Glutamatergic neuron (in vitro differentiated cells): ENCODE measurements around the gene CLDN3. TPM values are rescaled to one million over a fixed set of nuclear protein-coding genes. Genes with fewer than 3 reads are reported as not detected.
A peak's percentile ranks its signal among the peaks of the same experiment; 100 is the strongest.
"Not testable (repeated sequence)": the region's sequence is repeated elsewhere in the genome, so short reads cannot be mapped to it uniquely, and the experiment has no call there.

ENCODE experiments used
- DNase-seq: peaks from one replicate; pipeline ENCODE4 v3.0.0; 2022
- H3K27ac Mint-ChIP-seq: one replicate; pipeline ENCODE4 v1.8.0; 2020; ENCODE audit warnings: mild to moderate bottlenecking, mixed read lengths, inconsistent platforms; ENCODE audit not compliant: unreplicated experiment
- H3K27me3 Mint-ChIP-seq: one replicate; pipeline ENCODE4 v1.8.0; 2020; ENCODE audit warnings: mild to moderate bottlenecking, moderate library complexity, mixed read lengths, inconsistent platforms; ENCODE audit not compliant: unreplicated experiment
- H3K36me3 Mint-ChIP-seq: one replicate; pipeline ENCODE4 v1.8.0; 2020; ENCODE audit warnings: mild to moderate bottlenecking, mixed read lengths, inconsistent platforms; ENCODE audit not compliant: unreplicated experiment
- H3K4me1 Mint-ChIP-seq: one replicate; pipeline ENCODE4 v1.8.0; 2020; ENCODE audit warnings: mild to moderate bottlenecking, low read depth, mixed read lengths, inconsistent platforms; ENCODE audit not compliant: unreplicated experiment
- H3K4me3 Mint-ChIP-seq: one replicate; pipeline ENCODE4 v1.8.0; 2020; ENCODE audit warnings: mild to moderate bottlenecking, mixed read lengths, inconsistent platforms; ENCODE audit not compliant: unreplicated experiment
- H3K9me3 Mint-ChIP-seq: one replicate; pipeline ENCODE4 v1.8.0; 2020; ENCODE audit warnings: mild to moderate bottlenecking, moderate library complexity, mixed read lengths, inconsistent platforms; ENCODE audit not compliant: unreplicated experiment
- total RNA-seq: library from RNA; stranded (reverse); fragmentation: NEBNext Ultra II Directional; extraction: Animal tissue kit (Norgen Biotek cat#: 25700); gene quantifications from one replicate; pipeline ENCODE4 v1.2.1, GENCODE V29; 2021; ENCODE audit not compliant: unreplicated experiment
- TF ChIP-seq, protein P1 (sequence below): fragments of 200-600 bp; sonication (generic); IDR thresholded peaks from one replicate; pipeline ENCODE4 v1.5.0; 2021; ENCODE audit not compliant: partially characterized antibody, unreplicated experiment

The CLDN3 gene
- total RNA-seq, 1 donor from 2014 or later = not detected

DNA sequence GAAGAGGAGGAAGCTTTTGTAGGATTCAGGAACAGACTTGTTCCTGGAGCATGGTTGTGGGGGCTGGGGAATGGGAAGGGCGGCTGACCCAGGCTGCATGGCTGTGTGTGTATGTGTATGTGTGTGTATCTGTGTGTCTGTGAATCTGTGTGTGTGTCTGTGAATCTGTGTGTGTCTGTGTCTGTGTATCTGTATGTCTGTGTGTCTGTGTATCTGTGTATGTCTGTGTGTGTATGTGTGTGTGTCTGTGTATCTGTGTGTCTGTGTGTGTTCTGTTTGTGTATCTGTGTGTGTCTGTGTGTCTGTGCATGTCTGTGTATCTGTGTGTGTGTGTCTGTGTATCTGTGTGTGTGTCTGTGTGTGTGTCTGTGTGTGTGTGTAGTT, 44.0 kb downstream of the CLDN3 start:
- no peaks in the 10 kb centered on the region for H3K4me1 Mint-ChIP-seq
- H3K4me3 Mint-ChIP-seq = no peak overlapping the region
- H3K27ac Mint-ChIP-seq = no peak overlapping the region
- DNase-seq = no peak
- no peaks in the 10 kb centered on the region for H3K9me3 Mint-ChIP-seq
- H3K36me3 Mint-ChIP-seq = no peaks in the 10 kb centered on the region
- TF ChIP-seq, protein P1, sequence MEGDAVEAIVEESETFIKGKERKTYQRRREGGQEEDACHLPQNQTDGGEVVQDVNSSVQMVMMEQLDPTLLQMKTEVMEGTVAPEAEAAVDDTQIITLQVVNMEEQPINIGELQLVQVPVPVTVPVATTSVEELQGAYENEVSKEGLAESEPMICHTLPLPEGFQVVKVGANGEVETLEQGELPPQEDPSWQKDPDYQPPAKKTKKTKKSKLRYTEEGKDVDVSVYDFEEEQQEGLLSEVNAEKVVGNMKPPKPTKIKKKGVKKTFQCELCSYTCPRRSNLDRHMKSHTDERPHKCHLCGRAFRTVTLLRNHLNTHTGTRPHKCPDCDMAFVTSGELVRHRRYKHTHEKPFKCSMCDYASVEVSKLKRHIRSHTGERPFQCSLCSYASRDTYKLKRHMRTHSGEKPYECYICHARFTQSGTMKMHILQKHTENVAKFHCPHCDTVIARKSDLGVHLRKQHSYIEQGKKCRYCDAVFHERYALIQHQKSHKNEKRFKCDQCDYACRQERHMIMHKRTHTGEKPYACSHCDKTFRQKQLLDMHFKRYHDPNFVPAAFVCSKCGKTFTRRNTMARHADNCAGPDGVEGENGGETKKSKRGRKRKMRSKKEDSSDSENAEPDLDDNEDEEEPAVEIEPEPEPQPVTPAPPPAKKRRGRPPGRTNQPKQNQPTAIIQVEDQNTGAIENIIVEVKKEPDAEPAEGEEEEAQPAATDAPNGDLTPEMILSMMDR = no peak
- H3K27me3 Mint-ChIP-seq = peaks cover 1% of the 10 kb centered on the region

DNA sequence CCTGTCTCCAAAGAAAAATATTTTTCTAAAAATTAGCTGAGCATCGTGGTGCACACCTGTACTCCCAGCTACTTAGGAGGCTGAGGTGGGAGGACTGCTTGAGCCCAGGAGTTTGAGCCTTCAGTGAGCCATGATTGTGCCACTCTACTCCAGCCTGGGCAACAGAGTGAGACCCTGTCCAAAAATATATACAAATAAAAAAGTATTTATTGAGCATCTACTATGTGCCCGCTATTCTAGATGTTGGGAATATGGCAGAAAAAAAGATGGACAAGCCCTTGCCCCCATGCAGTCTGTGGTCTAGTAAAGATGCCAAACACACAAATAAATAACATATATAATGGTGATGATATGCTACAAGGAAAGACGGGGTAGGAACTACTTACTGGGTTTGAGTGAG, 46.3 kb downstream of the CLDN3 start:
- peaks cover 4% of the 10 kb centered on the region for H3K9me3 Mint-ChIP-seq
- TF ChIP-seq, protein P1 = no peak
- DNase-seq = no peak
- H3K4me3 Mint-ChIP-seq = no peak overlapping the region
- no peak overlapping the region for H3K27ac Mint-ChIP-seq
- no peaks in the 10 kb centered on the region for H3K4me1 Mint-ChIP-seq
- H3K27me3 Mint-ChIP-seq = peaks cover 6% of the 10 kb centered on the region
- H3K36me3 Mint-ChIP-seq = no peaks in the 10 kb centered on the region

DNA sequence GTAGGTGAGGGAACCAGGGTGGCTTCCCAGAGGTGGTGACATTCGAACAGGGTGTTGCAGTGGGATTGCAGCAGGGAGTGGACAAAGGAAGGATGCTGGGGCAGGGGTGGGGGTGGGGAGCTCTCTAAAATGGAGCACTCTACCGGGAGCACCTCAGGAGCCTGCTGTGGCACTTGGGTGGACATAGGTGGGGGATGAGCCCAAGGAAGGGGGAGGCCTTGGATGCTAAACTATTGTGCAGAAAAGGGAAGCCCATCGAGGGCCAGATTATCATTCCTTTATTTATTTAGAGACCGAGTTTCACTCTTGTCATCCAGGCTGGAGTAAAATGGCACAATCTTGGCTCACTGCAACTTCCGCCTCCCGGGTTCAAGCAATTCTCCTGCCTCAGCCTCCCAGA, 47.3 kb downstream of the CLDN3 start:
- peaks cover 4% of the 10 kb centered on the region for H3K9me3 Mint-ChIP-seq
- peaks cover 6% of the 10 kb centered on the region for H3K27me3 Mint-ChIP-seq
- no peak overlapping the region for H3K27ac Mint-ChIP-seq
- DNase-seq = no peak
- no peaks in the 10 kb centered on the region for H3K4me1 Mint-ChIP-seq
- no peak overlapping the region for H3K4me3 Mint-ChIP-seq
- TF ChIP-seq, protein P1 = no peak
- no peaks in the 10 kb centered on the region for H3K36me3 Mint-ChIP-seq

DNA sequence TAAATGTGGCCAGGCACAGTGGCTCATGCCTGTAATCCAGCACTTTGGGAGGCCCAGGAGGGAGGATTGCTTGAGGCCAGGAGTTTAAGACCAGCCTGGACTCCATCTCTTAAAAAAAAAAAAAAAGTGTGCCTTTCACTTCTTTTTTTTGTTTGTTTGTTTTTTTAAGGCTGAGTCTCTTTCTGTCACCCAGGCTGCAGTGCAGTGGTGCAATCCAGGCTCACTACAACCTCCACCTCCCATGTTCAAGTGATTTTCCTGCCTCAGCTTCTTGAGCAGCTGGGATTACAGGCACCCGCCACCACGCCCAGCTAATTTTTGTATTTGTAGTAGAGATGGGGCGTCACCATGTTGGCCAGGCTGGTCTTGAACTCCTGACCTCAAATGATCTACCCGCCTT, 47.9 kb downstream of the CLDN3 start:
- DNase-seq, H3K36me3 Mint-ChIP-seq, H3K4me3 Mint-ChIP-seq, H3K9me3 Mint-ChIP-seq, H3K27ac Mint-ChIP-seq, H3K27me3 Mint-ChIP-seq, H3K4me1 Mint-ChIP-seq: not testable (repeated sequence)

DNA sequence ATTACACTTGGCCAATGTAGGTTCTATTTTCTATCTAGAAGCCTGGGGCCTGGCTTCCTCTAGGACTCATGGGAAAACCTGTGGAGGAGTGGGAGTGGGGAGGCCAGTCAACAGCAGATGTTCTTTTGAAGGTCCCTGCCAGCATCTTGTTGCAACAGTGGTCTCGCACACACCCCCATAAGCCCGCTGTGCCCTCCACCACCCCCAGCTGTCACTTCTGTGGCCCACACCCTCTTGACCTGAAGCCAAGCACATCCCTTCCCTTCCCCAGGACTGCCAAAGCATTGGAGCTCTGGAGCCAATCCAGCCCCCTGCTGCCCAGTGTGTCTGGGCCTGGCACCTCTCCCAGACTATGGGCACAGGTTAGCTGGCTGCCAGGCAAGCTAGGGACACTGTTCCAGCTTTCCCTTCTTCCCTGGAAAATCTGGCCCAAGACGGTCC, 48.7 kb downstream of the CLDN3 start:
- no peak for DNase-seq
- Mint-ChIP-seq H3K27ac (no peak overlapping the region), H3K4me3 (no peak overlapping the region), H3K27me3 (peaks cover 8% of the 10 kb centered on the region), H3K4me1 (peaks cover 3% of the 10 kb centered on the region), H3K36me3 (no peaks in the 10 kb centered on the region), H3K9me3 (peaks cover 4% of the 10 kb centered on the region)
- TF ChIP-seq, protein P1 = no peak

DNA sequence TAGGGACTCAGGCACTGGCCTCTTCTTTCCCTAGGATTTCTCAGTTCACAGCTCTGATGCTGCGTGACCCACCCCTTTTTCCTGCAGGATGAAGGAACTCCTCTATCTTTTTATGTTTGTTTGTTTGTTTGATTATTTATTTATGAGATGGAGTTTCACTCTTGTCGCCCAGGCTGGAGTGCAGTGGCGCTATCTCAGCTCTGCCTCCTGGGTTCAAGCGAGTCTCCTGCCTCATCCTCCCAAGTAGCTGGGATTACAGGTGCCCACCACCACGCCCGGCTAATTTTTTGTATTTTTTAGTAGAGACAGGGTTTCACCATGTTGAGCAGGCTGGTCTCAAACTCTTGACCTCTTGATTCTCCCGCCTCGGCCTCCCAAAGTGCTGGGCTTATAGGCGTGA, 49.6 kb downstream of the CLDN3 start:
- Mint-ChIP-seq H3K4me3 (peak overlapping the region; percentile 84), H3K27ac (peak overlapping the region; percentile 70)
- H3K9me3 Mint-ChIP-seq, H3K36me3 Mint-ChIP-seq, H3K27me3 Mint-ChIP-seq, DNase-seq, H3K4me1 Mint-ChIP-seq: not testable (repeated sequence)
